SHP77 treated with DMSO at 0.1 percent for 48 hours (cell line): ENCODE results near the gene SCGB1A1.

Experiments
- DNase-seq: peaks from one replicate; lab custom pipeline; 2025; lab: John Stamatoyannopoulos, UW

Gene SCGB1A1

GRCh38 chr11:62398011-62398994 lies 20.5 kb upstream of the SCGB1A1 start:
- DNase-seq: no peak

GRCh38 chr11:62399172-62399877 lies 19.5 kb upstream of the SCGB1A1 start:
- no peak for DNase-seq

- DNase-seq: no peak
Observed at GRCh38 chr11:62399878-62400266, 19.0 kb upstream of the SCGB1A1 start.

DNA sequence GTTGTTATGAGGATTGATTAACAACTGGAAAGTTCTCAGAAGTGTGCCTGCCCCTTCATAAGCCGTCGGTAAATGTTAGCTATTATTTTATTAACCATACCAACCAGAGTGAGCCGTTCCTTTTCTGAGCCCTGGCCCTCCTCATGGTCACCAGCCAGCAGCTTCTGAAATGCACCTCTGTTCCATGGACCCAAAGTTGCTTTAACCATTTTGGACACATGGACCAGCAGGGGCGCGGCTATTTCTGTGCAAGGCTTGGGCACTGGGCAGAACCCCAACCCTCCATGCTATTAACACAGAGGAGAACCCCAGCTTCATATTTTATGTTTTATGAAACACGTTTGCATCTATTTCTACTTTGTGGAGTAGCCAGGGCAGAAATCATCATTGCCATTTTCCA lies 18.6 kb upstream of the SCGB1A1 start:
- no peak for DNase-seq

- DNase-seq: no peak
Observed at GRCh38 chr11:62400760-62401159, 18.1 kb upstream of the SCGB1A1 start.

GRCh38 chr11:62401356-62401755 lies 17.5 kb upstream of the SCGB1A1 start:
- DNase-seq: no peak

GRCh38 chr11:62401811-62402210 lies 17.0 kb upstream of the SCGB1A1 start:
- DNase-seq: no peak

GRCh38 chr11:62402226-62402959 lies 16.4 kb upstream of the SCGB1A1 start:
- no peak for DNase-seq

DNA sequence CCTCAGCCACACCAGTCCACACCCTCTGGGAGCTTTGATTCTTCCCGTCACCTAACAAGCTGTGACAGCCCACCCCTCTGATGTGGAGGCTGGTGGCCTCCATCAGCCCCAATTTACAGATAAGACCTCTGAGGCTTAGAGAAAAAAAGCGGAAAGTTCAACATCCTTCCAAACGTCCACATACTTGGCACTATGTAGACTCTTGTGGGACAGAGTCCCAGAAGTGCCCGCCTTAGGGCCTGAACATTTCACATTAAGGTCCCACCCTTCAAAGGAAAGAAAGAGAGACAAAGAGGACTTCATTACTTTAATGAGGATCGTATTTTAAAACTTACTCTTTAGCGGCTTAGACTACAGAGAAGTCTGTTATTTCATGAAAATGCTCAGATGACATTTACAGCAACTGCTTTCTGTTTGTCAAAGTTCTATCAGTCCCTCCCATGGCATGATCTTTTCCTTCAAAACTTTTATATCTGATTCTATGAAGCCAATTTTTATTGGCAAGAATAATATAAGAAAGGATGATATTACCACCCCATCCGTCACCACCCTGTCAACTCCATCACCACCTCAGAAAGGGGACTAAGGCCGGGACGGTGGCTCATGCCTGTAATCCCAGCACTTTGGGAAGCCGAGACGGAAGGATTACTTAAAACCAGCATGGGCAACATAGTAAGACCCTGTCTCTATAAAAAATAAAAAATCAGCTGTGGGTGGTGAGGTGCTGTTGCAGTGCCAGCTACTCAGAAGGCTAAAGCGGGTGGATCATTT lies 15.7 kb upstream of the SCGB1A1 start:
- DNase-seq: no peak

- no peak for DNase-seq
Observed at GRCh38 chr11:62404435-62404834, 14.4 kb upstream of the SCGB1A1 start.

GRCh38 chr11:62404901-62405300 lies 13.9 kb upstream of the SCGB1A1 start:
- DNase-seq: no peak

- DNase-seq: no peak
Observed at GRCh38 chr11:62406034-62406433, 12.8 kb upstream of the SCGB1A1 start.

- DNase-seq: no peak
Observed at GRCh38 chr11:62409831-62410230, 9.0 kb upstream of the SCGB1A1 start.

DNA sequence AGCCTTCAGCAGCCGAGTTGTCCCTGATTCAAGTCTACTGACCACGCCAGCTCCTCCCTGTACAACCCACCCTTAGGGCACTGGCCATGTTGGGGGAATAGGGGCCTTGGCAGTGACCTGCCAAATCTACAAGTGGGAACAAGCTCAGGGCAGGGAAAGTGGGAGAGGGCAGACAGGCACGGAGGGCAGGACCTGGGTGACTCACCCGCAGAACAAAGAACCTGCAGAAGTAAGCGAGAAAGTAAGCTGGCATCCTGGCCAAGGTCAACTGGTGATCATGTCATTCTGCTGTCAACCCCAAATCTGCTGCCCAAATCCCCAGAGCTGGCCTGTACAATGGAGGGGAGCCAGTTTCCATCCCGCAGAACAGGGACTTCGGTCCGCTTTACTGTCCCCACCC lies 7.9 kb upstream of the SCGB1A1 start:
- no peak for DNase-seq

DNA sequence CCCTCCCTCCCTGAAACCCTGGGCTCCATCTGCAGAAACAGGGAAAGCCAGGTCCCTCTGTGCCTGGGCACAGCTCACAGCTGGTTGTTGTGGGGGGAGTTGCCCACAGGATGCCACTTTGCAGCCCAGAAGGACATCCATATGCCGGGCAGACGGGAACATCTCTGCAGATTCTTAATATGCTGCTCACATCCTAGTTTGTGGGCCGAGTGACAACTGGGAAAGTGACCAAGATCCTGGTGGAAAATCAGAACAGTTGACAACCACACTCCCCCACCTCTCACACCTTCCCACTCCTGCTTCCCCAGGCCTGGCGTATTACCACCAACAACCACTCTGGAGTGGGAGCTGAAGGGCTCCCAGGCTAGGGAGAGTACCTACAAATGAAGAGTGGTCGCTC lies 7.3 kb upstream of the SCGB1A1 start:
- DNase-seq: no peak

- no peak for DNase-seq
Observed at GRCh38 chr11:62413060-62413696, 5.7 kb upstream of the SCGB1A1 start.

DNA sequence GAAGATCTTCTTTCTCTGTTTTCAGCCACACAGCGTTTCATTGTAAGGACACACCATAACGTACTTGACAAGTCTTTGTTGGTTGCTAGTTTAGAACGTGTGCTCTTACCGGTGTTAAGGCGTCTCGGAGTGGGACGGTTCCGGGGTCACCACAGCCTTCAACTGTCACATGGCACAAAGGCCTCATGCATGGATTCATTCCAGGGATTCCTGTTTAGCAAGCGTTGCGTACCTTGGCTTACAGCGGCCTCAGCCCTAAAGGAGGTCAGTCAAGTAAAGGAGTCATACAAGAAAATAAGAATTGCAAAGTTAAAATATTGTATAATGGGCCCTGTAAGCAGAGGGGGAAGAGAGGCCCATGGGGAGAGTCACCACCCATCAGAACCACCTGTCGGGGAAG lies 2.2 kb upstream of the SCGB1A1 start:
- no peak for DNase-seq

DNA sequence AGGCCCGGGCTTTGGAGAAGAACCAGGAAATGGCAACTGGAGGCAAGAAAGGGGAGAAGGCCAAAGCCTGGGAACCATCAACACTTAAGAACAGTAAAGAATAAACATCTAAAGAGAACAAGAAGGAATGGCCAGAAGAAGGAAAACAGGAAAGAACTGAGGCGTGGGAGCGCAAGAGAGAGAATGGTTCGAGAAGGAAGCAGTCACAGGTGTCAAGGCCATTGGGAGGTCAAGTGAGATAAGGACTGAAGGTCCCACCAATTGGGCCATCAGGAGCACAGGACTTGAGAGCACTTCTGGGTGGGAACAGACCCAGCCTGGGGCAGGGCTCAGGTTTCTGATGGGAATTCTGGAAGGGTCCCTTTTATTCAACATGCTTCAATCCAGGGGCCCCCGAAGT lies 697 bp upstream of the SCGB1A1 start:
- no peak for DNase-seq

- no peak for DNase-seq
Observed at GRCh38 chr11:62419314-62419929, 589 bp downstream of the SCGB1A1 start.

DNA sequence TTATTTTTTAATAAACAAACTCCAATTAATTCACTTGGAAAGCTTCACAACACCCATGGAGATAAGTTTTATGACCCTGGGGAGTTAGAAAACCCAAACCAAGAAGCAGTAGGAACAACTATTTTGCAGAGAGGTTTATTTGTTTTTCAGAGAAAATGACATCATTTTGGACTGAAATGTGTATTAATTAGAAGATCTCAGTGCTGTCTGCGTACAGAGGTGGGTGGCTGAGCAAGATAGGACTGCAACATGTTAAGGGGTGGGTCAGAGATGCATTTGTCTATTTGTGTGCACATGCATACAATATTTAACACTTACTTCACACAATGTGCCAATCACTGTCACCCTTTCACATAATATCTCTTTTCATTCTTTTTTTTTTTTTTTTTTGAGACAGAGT lies 1.1 kb downstream of the SCGB1A1 start:
- no peak for DNase-seq

DNA sequence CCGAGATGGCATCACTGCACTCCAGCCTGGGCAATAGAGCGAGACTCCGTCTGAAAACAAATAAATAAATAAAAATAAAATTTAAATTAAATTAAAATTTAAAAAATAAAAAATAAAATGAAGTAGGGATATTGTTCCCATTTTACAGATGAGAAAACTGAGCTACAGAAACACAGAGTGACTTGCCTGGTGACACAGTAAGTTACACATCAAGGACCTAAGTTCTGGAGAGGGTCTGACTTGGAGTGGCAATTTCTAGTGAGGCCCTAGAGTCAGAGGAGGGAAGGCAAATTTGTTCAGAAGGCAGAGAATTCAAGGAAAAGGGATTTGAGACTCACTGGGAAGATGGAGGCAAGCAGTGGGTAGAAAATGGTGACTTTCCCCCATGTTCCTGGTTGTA lies 2.0 kb downstream of the SCGB1A1 start:
- no peak for DNase-seq
